Measurements from ENCODE around the gene RABGAP1L. TPM values are rescaled to one million over a fixed set of nuclear protein-coding genes. Genes with fewer than 3 reads are reported as not detected.
A peak's percentile ranks its signal among the peaks of the same experiment; 100 is the strongest.

The RABGAP1L gene
- polyA plus RNA-seq, 3 donors, result 35.2 to 75.3 (median 63.3) TPM

- Histone ChIP-seq H3K4me2 (replicated peaks; ENCODE audit: extremely low read depth, low read length, poor library complexity, severe bottlenecking) (no peak overlapping the region), H3K79me2 (ENCODE audit: insufficient read depth, low read length) (no peaks in the 10 kb centered on the region), H4K20me1 (ENCODE audit: insufficient read depth, low read length) (no peaks in the 10 kb centered on the region), H3K9ac (ENCODE audit: insufficient read depth, low read length, poor library complexity, severe bottlenecking) (no peak overlapping the region), H3K27ac (ENCODE audit: low read depth in 1 of 2, low read length in 2 of 2) (no peak overlapping the region), H3K4me1 (ENCODE audit: control insufficient read depth in 1 of 2, insufficient read depth in 2 of 2, low read length in 2 of 2) (no peaks in the 10 kb centered on the region), H3K36me3 (replicated peaks in 1 of 2; ENCODE audit: control insufficient read depth in 1 of 2, insufficient read depth in 2 of 2, low read length in 2 of 2) (no peaks in the 10 kb centered on the region), H3K27me3 (ENCODE audit: control insufficient read depth in 2 of 2, insufficient read depth in 2 of 2, low read length in 2 of 2) (no peaks in the 10 kb centered on the region), H3K9me3 (replicated peaks in 1 of 2; ENCODE audit: control insufficient read depth in 1 of 2, insufficient read depth in 1 of 2, low read length in 2 of 2) (peaks cover 0 to 5% of the 10 kb centered on the region in 2 donors), H2AFZ (ENCODE audit: insufficient read depth, low read depth, low read length, poor library complexity, severe bottlenecking) (no peak overlapping the region), H3K4me3 (replicated peaks in 1 of 3; ENCODE audit: low read depth in 2 of 3, low read length in 3 of 3) (no peak overlapping the region)
- no peaks in the 10 kb centered on the region for H3K4me1 Mint-ChIP-seq
- H3K27me3 Mint-ChIP-seq (ENCODE audit: low read depth in 3 of 3), result peaks cover 0 to 2% (median 0%) of the 10 kb centered on the region in 3 donors
- no peak for DNase-seq
- no peak overlapping the region for H3K4me3 Mint-ChIP-seq
- intact Hi-C loops (cut with micrococcal nuclease), result no loop called here
- peaks cover 2 to 5% of the 10 kb centered on the region in 2 donors for H3K36me3 Mint-ChIP-seq
- no CpG with 5 or more reads among the region's 3 CpGs for WGBS (ENCODE audit: insufficient coverage)
- no peak for TF ChIP-seq CTCF (IDR thresholded peaks at IDR 0.05)
- H3K27ac Mint-ChIP-seq, result peak overlapping the region in 1 of 7 donors; percentile 70
- H3K9me3 Mint-ChIP-seq, result peaks cover 4 to 16% (median 8%) of the 10 kb centered on the region in 7 donors
Observed at GRCh38 chr1:174344162-174344561, 184.8 kb downstream of the RABGAP1L start.

- Histone ChIP-seq H2AFZ (ENCODE audit: insufficient read depth, low read depth, low read length, poor library complexity, severe bottlenecking) (no peak overlapping the region), H3K9me3 (replicated peaks in 1 of 2; ENCODE audit: control insufficient read depth in 1 of 2, insufficient read depth in 1 of 2, low read length in 2 of 2) (peaks cover 0 to 5% of the 10 kb centered on the region in 2 donors), H3K79me2 (ENCODE audit: insufficient read depth, low read length) (no peaks in the 10 kb centered on the region), H3K4me2 (replicated peaks; ENCODE audit: extremely low read depth, low read length, poor library complexity, severe bottlenecking) (no peak overlapping the region), H4K20me1 (ENCODE audit: insufficient read depth, low read length) (no peaks in the 10 kb centered on the region), H3K27me3 (ENCODE audit: control insufficient read depth in 2 of 2, insufficient read depth in 2 of 2, low read length in 2 of 2) (no peaks in the 10 kb centered on the region), H3K9ac (ENCODE audit: insufficient read depth, low read length, poor library complexity, severe bottlenecking) (no peak overlapping the region), H3K27ac (ENCODE audit: low read depth in 1 of 2, low read length in 2 of 2) (no peak overlapping the region), H3K4me3 (replicated peaks in 1 of 3; ENCODE audit: low read depth in 2 of 3, low read length in 3 of 3) (no peak overlapping the region), H3K4me1 (ENCODE audit: control insufficient read depth in 1 of 2, insufficient read depth in 2 of 2, low read length in 2 of 2) (no peaks in the 10 kb centered on the region), H3K36me3 (replicated peaks in 1 of 2; ENCODE audit: control insufficient read depth in 1 of 2, insufficient read depth in 2 of 2, low read length in 2 of 2) (no peaks in the 10 kb centered on the region)
- peaks cover 0 to 12% (median 5%) of the 10 kb centered on the region in 7 donors for H3K9me3 Mint-ChIP-seq
- intact Hi-C loops (cut with micrococcal nuclease), result no loop called here
- no peaks in the 10 kb centered on the region for H3K4me1 Mint-ChIP-seq
- TF ChIP-seq CTCF (IDR thresholded peaks at IDR 0.05), result no peak
- no peak overlapping the region for H3K4me3 Mint-ChIP-seq
- peaks cover 2% of the 10 kb centered on the region in 2 donors for H3K36me3 Mint-ChIP-seq
- H3K27ac Mint-ChIP-seq, result no peak overlapping the region
- peaks cover 0 to 3% (median 0%) of the 10 kb centered on the region in 3 donors for H3K27me3 Mint-ChIP-seq (ENCODE audit: low read depth in 3 of 3)
- no peak for DNase-seq
Observed at GRCh38 chr1:174352117-174352516, 192.8 kb downstream of the RABGAP1L start.

Measured in CD14-positive monocyte (primary cell).